ENCODE measurements around the gene ULK4.
"Not testable (repeated sequence)": the region's sequence is repeated elsewhere in the genome, so short reads cannot be mapped to it uniquely, and the experiment has no call there.

The ULK4 gene

DNA sequence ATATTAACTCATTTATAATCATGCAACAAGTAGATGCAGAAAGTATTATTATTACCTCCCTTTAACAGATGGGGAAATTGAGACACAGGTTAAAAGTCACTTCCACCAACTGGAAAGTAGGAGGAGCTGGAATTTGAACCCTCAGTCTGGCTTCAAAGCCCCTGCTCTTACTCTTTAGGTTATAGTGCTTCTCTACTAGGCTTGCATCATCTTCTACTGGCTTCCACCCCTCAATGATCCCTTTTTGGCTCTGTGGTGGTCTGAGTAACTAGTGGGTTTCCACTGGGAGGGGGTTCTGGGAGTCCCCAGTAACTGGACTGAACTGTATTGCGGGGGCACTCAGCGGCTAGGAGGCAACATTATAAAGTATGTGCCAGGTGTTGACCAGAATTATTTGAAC lies 671.6 kb downstream of the ULK4 start:
- no peak for FAIRE-seq

GRCh38 chr3:41288785-41289184 lies 673.1 kb downstream of the ULK4 start:
- FAIRE-seq: no peak

GRCh38 chr3:41286305-41286704 lies 675.6 kb downstream of the ULK4 start:
- no peak for FAIRE-seq

- not testable (repeated sequence) for FAIRE-seq
Measured at GRCh38 chr3:41284934-41285333, 677.0 kb downstream of the ULK4 start.

GRCh38 chr3:41277790-41278465 lies 684.0 kb downstream of the ULK4 start:
- no peak for FAIRE-seq

DNA sequence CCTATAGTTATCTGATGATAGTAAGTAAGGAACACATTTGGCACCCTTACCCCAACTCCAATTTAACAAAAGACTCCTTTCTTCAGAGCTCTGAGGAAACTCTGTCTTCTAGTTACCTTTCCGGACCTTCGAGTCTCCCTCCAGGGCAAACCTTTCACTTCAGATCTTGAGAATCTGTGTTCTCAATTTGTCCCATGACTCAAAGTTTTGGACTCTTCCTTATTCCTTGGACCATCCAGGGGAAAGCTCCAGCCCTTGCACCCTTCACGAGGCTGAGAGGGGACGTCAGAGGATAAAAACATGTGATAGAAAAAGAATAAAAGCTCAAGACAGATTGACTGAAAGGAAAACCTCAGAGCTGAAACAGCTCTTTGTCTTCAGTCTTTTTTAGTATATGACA lies 685.7 kb downstream of the ULK4 start:
- FAIRE-seq: no peak

- FAIRE-seq: no peak
Measured at GRCh38 chr3:41274944-41275668, 686.8 kb downstream of the ULK4 start.

DNA sequence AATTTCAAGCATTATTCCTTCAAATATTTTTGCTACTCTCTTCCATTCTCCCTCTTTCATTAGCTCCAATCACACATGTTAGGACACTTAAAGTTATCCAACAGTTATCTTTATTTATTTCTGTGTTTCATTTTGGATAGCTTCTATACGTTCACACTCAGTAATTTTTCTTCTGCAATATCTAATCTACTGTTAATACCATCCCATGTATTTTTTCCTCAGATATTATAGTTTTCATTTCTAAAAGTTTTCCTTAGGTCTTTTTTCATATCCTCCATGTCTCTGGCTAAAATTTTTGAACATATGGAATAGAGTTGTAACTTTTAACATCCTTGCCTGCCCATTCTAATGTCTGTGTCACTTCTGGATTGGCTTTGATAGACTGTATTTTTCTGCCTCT lies 689.2 kb downstream of the ULK4 start:
- FAIRE-seq: no peak

DNA sequence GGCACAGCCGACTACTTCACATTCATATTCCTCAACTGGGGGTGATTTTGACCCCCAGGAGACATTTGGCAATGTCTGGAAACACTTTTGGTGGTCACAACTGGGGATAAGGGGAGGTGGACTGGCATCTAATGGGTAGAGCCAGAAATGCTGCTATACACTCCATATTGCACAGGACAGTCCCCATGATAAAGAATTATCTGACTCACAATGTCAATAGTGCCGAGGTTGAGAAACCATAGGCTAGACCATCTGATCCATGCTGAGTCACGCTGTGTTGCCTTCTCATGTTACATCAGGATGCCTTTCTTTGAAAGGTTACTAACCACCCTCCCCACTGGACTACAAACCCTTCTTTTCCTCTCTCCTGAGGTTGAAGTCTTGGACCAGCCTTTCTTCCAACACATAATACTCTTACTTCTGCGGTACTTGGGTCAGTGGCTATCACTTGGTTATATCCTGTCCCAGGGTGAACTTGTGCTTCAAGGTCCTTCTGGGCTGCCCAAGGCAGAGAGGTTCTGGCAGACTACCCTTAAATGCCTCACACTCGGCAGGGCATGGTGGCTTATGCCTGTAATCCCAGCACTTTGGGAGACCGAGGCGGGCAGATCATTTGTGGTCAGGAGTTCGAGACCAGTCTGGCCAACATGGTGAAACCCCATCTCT lies 693.8 kb downstream of the ULK4 start:
- no peak for FAIRE-seq

- FAIRE-seq: no peak
Measured at GRCh38 chr3:41265823-41266273, 696.1 kb downstream of the ULK4 start.

DNA sequence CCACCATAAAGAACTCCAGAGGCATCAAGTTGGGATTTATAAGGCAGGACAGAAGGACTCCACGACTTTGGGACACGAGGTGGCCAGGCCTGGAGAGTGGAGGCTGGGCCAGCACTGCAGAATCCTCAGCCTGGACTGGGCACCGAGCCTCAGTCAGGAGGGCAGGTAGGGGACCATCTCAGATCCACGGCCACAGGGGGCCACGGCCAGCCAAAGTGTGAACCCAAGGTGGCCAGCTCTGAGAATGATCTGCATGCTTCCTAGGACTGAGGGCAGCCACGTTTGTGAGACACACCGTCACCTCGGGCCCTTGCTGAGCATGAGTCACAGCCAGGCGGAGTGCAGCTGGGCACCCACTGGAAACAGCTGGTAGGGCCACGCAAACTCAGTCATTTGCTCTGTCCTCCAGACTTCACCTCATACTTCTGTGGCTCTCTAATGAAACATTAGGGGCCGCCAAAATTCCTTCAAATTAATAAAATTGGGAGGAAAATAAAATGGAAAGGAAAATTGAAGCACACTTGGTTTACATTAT lies 696.8 kb downstream of the ULK4 start:
- no peak for FAIRE-seq

DNA sequence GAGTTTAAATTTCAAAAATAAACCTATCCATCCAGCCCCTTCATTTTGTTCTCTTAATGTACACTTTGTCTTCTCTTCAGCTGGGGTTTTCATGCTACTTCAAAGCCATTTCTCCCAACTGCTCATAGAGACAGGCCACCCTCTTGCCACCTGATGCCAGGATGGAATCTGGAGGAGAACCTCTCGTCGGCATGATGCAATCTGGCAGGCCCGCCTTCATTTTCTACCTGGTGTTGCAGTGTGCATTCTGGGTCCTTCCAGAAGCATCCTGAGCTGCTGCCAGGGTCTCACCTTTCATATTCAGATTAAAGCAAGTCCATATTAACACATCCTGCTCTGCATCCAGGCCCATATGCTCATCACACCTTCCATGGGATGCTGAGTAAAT lies 701.8 kb downstream of the ULK4 start:
- FAIRE-seq: no peak

DNA sequence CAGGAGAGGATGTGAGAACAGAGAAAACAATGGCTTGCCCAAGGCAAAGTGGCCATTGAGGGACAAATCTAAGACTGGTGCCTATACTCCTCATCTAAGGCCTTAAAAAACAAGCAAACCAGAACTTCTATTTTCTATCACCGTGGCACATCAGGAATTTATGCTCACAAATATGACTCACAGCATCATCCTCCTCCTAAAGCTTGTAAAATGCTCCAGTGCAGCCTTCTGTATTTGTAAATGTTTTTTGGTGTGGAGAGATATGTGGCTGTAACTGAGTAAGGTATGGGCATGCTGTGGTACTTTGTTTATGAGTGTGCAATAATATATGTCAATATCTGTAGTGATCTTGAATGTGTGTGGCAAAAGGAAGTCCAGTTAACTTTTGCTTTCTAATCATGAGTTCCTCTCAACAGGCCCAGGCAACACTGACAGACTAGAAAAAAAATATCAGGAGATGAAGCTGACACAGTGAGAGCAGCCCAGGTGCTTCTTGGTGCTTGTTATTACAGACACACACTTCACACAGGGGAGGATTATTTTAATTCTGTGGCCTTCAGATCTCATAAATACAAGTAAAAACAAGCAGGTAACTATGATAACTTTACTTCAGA lies 702.3 kb downstream of the ULK4 start:
- FAIRE-seq: no peak

GRCh38 chr3:41258239-41258800 lies 703.6 kb downstream of the ULK4 start:
- FAIRE-seq: no peak

- FAIRE-seq: no peak
Measured at GRCh38 chr3:41251593-41251992, 710.3 kb downstream of the ULK4 start.

DNA sequence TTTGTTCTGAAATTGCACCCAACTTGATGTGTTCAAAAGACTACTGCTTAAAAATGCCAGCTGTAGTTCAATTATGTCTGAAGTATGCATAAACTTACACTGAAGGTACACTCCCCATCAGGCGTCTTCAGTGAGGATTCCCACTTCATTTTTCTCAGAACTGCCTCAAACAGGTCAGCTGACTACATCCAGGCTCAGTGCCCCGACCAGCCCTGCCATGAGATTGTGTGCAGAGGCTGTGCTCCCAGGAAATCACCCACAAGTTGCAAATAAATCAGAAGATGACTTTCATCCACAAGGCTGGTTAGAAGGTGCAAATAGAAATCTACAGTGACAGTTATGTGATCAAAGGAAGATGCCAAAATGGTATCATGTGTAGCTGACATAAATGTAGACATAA lies 711.1 kb downstream of the ULK4 start:
- FAIRE-seq: no peak

GRCh38 chr3:41249318-41249717 lies 712.6 kb downstream of the ULK4 start:
- no peak for FAIRE-seq

GRCh38 chr3:41248525-41248924 lies 713.4 kb downstream of the ULK4 start:
- FAIRE-seq: no peak

- no peak for FAIRE-seq
Measured at GRCh38 chr3:41247055-41248004, 714.6 kb downstream of the ULK4 start.

GRCh38 chr3:41244620-41245336 lies 717.1 kb downstream of the ULK4 start:
- no peak for FAIRE-seq

DNA sequence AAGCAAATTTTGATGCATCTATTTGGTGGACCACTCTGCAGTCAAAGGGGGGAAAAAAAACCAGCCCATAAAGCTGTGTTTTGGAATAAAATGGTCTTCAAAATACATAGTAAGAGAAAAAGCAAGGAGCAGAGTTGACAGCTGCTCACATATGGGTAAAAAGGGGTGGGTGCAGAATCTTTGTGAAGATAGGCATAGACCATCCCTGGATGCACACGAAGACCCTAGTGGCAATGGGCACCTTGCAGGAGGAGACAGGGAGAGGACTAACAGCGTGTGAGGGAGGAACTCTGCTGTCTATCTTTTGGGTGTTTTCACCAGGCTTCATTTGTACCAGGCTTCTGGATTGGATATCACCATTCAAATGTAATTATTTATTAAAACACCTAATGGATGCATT lies 718.7 kb downstream of the ULK4 start:
- FAIRE-seq: no peak

All from A204.1 (cell line).